Bronchial epithelial cell (primary cell): ENCODE data around the gene LRRFIP2. TPM values are rescaled to one million over a fixed set of nuclear protein-coding genes. Genes with fewer than 3 reads are reported as not detected.

Source experiments
- DNase-seq: peaks from one replicate; pipeline ENCODE4 v3.0.0-alpha.2; 2010; ENCODE audit warnings: low read depth
- FAIRE-seq: peaks from 2 replicates; lab custom pipeline; 2011; peaks lifted over from hg19 to GRCh38; lab: Jason Lieb, UNC
- H3K27me3 ChIP-seq: 2 replicates; pipeline ENCODE4 v1.5.1; 2011; ENCODE audit warnings: low read length; ENCODE audit not compliant: control insufficient read depth, insufficient read depth
- H3K36me3 ChIP-seq: 2 replicates; pipeline ENCODE4 v1.5.1; 2011; ENCODE audit warnings: low read length; ENCODE audit not compliant: control insufficient read depth, insufficient read depth
- H3K4me3 ChIP-seq: 2 replicates; pipeline ENCODE4 v1.5.1; 2011; ENCODE audit warnings: mild to moderate bottlenecking, low read depth, low read length, control low read depth
- CTCF ChIP-seq: IDR thresholded peaks from 2 replicates; pipeline ENCODE4 v1.5.1; 2011; ENCODE audit warnings: mild to moderate bottlenecking, moderate library complexity, low read length, control low read depth, inconsistent platforms; ENCODE audit not compliant: insufficient read depth, severe bottlenecking
- total RNA-seq: library from RNA; depleted of rRNA; stranded (reverse); fragments of >200 nt; gene quantifications from 2 replicates; pipeline ENCODE4 v1.2.1, GENCODE V29; 2014

Gene LRRFIP2
- total RNA-seq, 1 donor from 2014 or later = 67.7 TPM

GRCh38 chr3:37041546-37042195 is 132.7 kb downstream of the LRRFIP2 start:
- FAIRE-seq (no peak), DNase-seq (peak; percentile 33)
- TF ChIP-seq CTCF = no peak
- no peaks in the 10 kb centered on the region for H3K27me3 ChIP-seq
- H3K4me3 ChIP-seq = no peak overlapping the region
- peaks cover 6% of the 10 kb centered on the region for H3K36me3 ChIP-seq

GRCh38 chr3:37040231-37040630 is 134.2 kb downstream of the LRRFIP2 start:
- DNase-seq (peak; percentile 18), FAIRE-seq (peak; percentile 40)
- no peak for TF ChIP-seq CTCF
- H3K36me3 ChIP-seq = peaks cover 7% of the 10 kb centered on the region
- no peak overlapping the region for H3K4me3 ChIP-seq
- H3K27me3 ChIP-seq = no peaks in the 10 kb centered on the region

GRCh38 chr3:37039161-37039846 is 135.1 kb downstream of the LRRFIP2 start:
- H3K4me3 ChIP-seq = no peak overlapping the region
- no peak for DNase-seq
- peaks cover 7% of the 10 kb centered on the region for H3K36me3 ChIP-seq
- no peaks in the 10 kb centered on the region for H3K27me3 ChIP-seq
- no peak for TF ChIP-seq CTCF
- no peak for FAIRE-seq

GRCh38 chr3:37037352-37037751 is 137.0 kb downstream of the LRRFIP2 start:
- no peak for TF ChIP-seq CTCF
- Histone ChIP-seq H3K36me3 (peaks cover 7% of the 10 kb centered on the region), H3K27me3 (no peaks in the 10 kb centered on the region), H3K4me3 (no peak overlapping the region)
- FAIRE-seq (no peak), DNase-seq (no peak)

GRCh38 chr3:37032961-37033360 is 141.4 kb downstream of the LRRFIP2 start:
- Histone ChIP-seq H3K36me3 (peaks cover 8% of the 10 kb centered on the region), H3K4me3 (no peak overlapping the region), H3K27me3 (no peaks in the 10 kb centered on the region)
- DNase-seq (no peak), FAIRE-seq (no peak)
- no peak for TF ChIP-seq CTCF
